ENCODE results near the gene LBP. TPM values are rescaled to one million over a fixed set of nuclear protein-coding genes. Genes with fewer than 3 reads are reported as not detected.
"Not testable (repeated sequence)": the region's sequence is repeated elsewhere in the genome, so short reads cannot be mapped to it uniquely, and the experiment has no call there.

LBP gene
- total RNA-seq, 1 donor from 2014 or later, result not detected

DNA sequence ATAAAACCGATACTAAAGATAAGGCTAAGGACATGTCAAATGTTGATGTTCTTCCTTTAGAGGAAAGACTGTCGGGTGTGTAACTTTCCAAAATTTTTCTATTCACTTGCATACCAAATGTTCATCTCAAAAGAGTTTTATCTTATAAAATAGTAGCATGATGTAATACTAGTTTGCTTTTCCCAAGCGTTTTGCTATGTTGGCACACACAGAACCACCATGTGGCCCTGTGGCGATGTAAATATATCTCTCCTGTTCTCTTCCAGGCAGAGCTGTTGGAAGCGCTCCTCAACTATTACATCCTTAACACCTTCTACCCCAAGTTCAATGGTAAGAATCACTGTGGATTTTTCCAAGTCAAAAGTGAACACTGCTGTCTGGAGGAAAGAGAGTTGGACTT is 26.5 kb downstream of the LBP start:
- no peak for DNase-seq (ENCODE audit: low spot score)
- H3K36me3 Mint-ChIP-seq (ENCODE audit: low read depth), result no peaks in the 10 kb centered on the region
- H3K27me3 Mint-ChIP-seq (ENCODE audit: low read depth), result peaks cover 23% of the 10 kb centered on the region
- no peak for TF ChIP-seq CTCF (IDR thresholded peaks at IDR 0.05)
- H3K4me1 Mint-ChIP-seq (ENCODE audit: low read depth), result no peaks in the 10 kb centered on the region
- H3K4me3 Mint-ChIP-seq (ENCODE audit: unreplicated experiment), result no peak overlapping the region
- H3K9me3 Mint-ChIP-seq (ENCODE audit: low read depth), result no peaks in the 10 kb centered on the region
- H3K27ac Mint-ChIP-seq (ENCODE audit: unreplicated experiment), result no peak overlapping the region

DNA sequence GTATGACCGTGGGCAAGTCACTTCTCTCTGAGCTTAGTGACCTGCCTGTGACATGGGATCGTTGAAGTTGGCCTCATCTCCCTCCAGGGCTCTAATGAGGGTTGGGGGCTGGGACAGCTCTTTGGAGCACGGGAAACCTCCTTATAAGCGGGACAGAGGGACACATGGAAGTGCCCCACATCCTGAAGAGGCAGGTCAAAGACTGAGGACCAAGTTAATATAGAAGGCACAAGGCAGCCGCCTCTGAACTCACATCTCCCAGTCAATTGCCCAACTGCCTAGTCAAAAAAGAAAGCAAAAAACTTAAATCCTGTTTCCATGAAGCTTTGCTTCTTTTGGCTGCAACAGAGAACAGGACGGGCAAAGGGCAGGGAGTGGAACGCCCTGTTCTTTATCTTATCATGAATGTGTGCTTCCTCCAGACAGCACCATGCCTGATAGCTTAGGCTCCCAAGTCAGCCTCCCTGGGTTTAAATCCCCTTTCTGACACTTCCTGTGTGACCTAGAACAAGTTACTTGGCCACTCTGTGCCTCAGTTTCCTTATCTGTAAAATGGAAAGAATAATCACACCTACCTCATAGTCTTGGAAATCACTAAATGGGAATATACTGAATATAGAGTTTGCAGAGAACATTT is 27.1 kb downstream of the LBP start:
- no peak overlapping the region for H3K27ac Mint-ChIP-seq (ENCODE audit: unreplicated experiment)
- no peak for DNase-seq (ENCODE audit: low spot score)
- no peaks in the 10 kb centered on the region for H3K4me1 Mint-ChIP-seq (ENCODE audit: low read depth)
- TF ChIP-seq CTCF (IDR thresholded peaks at IDR 0.05), result no peak
- H3K36me3 Mint-ChIP-seq (ENCODE audit: low read depth), result no peaks in the 10 kb centered on the region
- peaks cover 23% of the 10 kb centered on the region for H3K27me3 Mint-ChIP-seq (ENCODE audit: low read depth)
- no peaks in the 10 kb centered on the region for H3K9me3 Mint-ChIP-seq (ENCODE audit: low read depth)
- H3K4me3 Mint-ChIP-seq (ENCODE audit: unreplicated experiment), result no peak overlapping the region

GRCh38 chr20:38373898-38374297 is 27.6 kb downstream of the LBP start:
- Mint-ChIP-seq H3K9me3 (ENCODE audit: low read depth) (no peaks in the 10 kb centered on the region), H3K4me1 (ENCODE audit: low read depth) (no peaks in the 10 kb centered on the region), H3K4me3 (ENCODE audit: unreplicated experiment) (no peak overlapping the region), H3K27me3 (ENCODE audit: low read depth) (peaks cover 23% of the 10 kb centered on the region), H3K36me3 (ENCODE audit: low read depth) (no peaks in the 10 kb centered on the region), H3K27ac (ENCODE audit: unreplicated experiment) (no peak overlapping the region)
- TF ChIP-seq CTCF (IDR thresholded peaks at IDR 0.05), result no peak
- DNase-seq (ENCODE audit: low spot score), result no peak

DNA sequence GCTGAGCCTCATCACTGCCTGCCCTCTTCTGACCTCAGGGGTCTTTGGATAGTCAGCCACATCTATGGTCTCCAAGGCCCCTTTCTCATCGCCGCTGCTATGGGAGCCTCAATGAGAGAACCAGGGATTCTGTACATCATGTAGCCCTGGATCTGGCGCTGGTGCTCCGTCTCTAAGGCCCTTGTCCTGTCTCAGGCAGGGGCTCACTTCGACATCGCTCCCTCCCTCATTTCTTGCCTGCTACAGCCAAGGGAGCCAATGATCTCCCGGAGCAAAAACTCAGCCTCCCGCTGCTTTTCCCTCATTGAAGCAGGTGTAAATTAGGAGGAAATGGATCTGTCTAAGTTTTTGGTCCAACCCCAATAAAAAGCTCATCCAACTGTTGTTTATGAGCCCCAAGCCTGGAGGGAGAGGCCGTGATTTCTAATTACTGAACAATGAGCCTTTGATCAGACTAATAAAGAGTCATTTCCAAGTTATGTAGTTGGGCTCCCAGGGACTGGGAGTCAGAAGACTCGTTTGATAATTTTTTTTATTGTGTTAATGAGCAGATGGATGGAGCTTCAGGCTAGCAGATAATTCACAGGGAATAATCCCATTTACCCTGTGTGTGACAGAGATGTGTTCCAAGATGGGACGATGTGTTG is 30.9 kb downstream of the LBP start:
- Mint-ChIP-seq H3K9me3 (ENCODE audit: low read depth) (no peaks in the 10 kb centered on the region), H3K4me1 (ENCODE audit: low read depth) (no peaks in the 10 kb centered on the region), H3K27me3 (ENCODE audit: low read depth) (peaks cover 14% of the 10 kb centered on the region), H3K27ac (ENCODE audit: unreplicated experiment) (no peak overlapping the region), H3K4me3 (ENCODE audit: unreplicated experiment) (no peak overlapping the region), H3K36me3 (ENCODE audit: low read depth) (no peaks in the 10 kb centered on the region)
- DNase-seq (ENCODE audit: low spot score), result no peak
- TF ChIP-seq CTCF (IDR thresholded peaks at IDR 0.05), result no peak

DNA sequence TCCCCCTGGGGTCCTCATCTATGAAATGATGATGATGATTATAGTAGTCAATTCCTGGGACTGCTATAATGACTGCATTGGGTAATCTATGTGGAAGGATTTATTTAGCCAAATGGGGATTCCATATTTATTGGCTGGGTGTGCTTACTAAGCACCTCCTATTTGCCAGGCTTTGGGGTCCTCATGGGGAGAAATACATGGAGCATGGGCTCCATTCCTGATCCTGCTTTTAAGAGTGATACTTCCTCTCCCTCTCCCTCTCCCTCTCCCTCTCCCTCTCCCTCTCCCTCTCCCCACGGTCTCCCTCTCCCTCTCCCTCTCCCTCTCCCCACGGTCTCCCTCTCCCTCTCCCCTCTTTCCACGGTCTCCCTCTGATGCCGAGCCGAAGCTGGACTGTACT is 31.6 kb downstream of the LBP start:
- H3K27ac Mint-ChIP-seq (ENCODE audit: unreplicated experiment); H3K36me3 Mint-ChIP-seq (ENCODE audit: low read depth); H3K4me3 Mint-ChIP-seq (ENCODE audit: unreplicated experiment); DNase-seq (ENCODE audit: low spot score); H3K9me3 Mint-ChIP-seq (ENCODE audit: low read depth); H3K4me1 Mint-ChIP-seq (ENCODE audit: low read depth): not testable (repeated sequence)
- H3K27me3 Mint-ChIP-seq (ENCODE audit: low read depth), result peaks cover 20% of the 10 kb centered on the region

GRCh38 chr20:38383147-38383546 is 36.9 kb downstream of the LBP start:
- no peaks in the 10 kb centered on the region for H3K9me3 Mint-ChIP-seq (ENCODE audit: low read depth)
- no peaks in the 10 kb centered on the region for H3K4me1 Mint-ChIP-seq (ENCODE audit: low read depth)
- no peak overlapping the region for H3K4me3 Mint-ChIP-seq (ENCODE audit: unreplicated experiment)
- no peak for DNase-seq (ENCODE audit: low spot score)
- no peak overlapping the region for H3K27ac Mint-ChIP-seq (ENCODE audit: unreplicated experiment)
- no peaks in the 10 kb centered on the region for H3K36me3 Mint-ChIP-seq (ENCODE audit: low read depth)
- TF ChIP-seq CTCF (IDR thresholded peaks at IDR 0.05), result no peak
- H3K27me3 Mint-ChIP-seq (ENCODE audit: low read depth), result peaks cover 23% of the 10 kb centered on the region
